ENCODE results near the gene DAGLB.

Gene DAGLB

GRCh38 chr7:6394114-6394513 is 53.6 kb downstream of the DAGLB start:
- TF ChIP-seq CTCF (IDR thresholded peaks at IDR 0.05; ENCODE audit: low read depth, low read length), result no peak
- no peak for DNase-seq (ENCODE audit: extremely low read depth, low read depth)

- no peak for TF ChIP-seq CTCF (IDR thresholded peaks at IDR 0.05; ENCODE audit: low read depth, low read length)
- DNase-seq (ENCODE audit: extremely low read depth, low read depth), result no peak
Observed at GRCh38 chr7:6393667-6394056, 54.1 kb downstream of the DAGLB start.

DNA sequence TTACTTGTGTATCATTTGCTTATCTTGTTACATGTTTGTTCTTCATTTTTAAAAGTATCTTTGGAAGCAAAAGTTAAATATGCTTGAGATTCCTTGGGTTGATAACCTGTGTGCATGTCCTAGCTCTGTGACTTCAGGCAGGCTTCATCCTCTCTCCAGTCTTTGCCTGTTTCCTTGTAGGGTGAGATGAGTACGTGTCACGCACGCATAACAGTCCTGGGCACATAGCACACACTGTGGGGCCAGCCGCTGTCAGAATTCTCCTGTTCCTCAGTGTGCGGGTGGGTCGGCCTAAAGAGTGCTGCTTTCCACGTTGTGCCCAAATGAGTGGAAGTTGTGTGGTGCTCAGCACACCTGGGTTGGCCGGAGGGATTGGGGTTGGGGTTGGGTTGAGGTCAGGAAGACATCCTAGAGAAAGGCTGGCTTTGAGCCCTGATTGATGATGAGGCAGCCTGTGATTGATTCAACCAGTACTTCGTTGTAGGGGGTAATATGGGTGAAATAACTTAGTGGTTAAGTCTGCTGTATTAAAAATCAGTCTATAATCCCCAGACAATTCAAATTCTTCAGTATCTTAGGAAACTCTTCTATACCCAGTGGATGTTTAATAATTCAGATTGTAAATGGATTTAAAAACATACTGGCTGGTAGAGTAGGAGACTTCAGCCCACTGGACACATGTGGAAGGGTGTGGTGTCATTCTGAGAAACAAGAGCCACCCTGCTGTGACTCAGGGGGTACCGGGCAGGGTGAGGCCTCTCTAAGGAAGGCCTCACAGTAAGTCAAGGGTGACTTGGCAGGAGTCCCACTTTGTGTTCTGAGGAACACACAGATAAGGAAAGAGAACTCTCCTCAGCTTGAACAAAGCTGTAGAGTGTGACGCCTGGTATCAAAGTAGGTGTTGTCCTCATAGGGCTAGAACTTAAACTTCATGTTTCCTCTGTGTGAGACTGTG is 54.8 kb downstream of the DAGLB start:
- TF ChIP-seq CTCF (IDR thresholded peaks at IDR 0.05; ENCODE audit: low read depth, low read length), result no peak
- peak; percentile 60 for DNase-seq (ENCODE audit: extremely low read depth, low read depth)

GRCh38 chr7:6389728-6390127 is 58.0 kb downstream of the DAGLB start:
- DNase-seq (ENCODE audit: extremely low read depth, low read depth), result no peak
- no peak for TF ChIP-seq CTCF (IDR thresholded peaks at IDR 0.05; ENCODE audit: low read depth, low read length)

- no peak for TF ChIP-seq CTCF (IDR thresholded peaks at IDR 0.05; ENCODE audit: low read depth, low read length)
Observed at GRCh38 chr7:6387734-6388294, 59.9 kb downstream of the DAGLB start.

GRCh38 chr7:6386779-6387178 is 61.0 kb downstream of the DAGLB start:
- TF ChIP-seq CTCF (IDR thresholded peaks at IDR 0.05; ENCODE audit: low read depth, low read length), result no peak
- DNase-seq (ENCODE audit: extremely low read depth, low read depth), result no peak

More at GRCh38 chr7:6387734-6388294, 59.9 kb downstream of the DAGLB start:
- no peak for DNase-seq (ENCODE audit: extremely low read depth, low read depth)

GRCh38 chr7:6385909-6386560 is 61.7 kb downstream of the DAGLB start:
- TF ChIP-seq CTCF (IDR thresholded peaks at IDR 0.05; ENCODE audit: low read depth, low read length), result no peak
- no peak for DNase-seq (ENCODE audit: extremely low read depth, low read depth)
